Mesenchymal stem cell (in vitro differentiated cells and primary cell): ENCODE measurements around the gene EEF2.
A peak's percentile ranks its signal among the peaks of the same experiment; 100 is the strongest.
"Not testable (repeated sequence)": the region's sequence is repeated elsewhere in the genome, so short reads cannot be mapped to it uniquely, and the experiment has no call there.

Experiments
- DNase-seq: peaks from one replicate; pipeline ENCODE4 v3.0.0-alpha.2; 2013
- H2AFZ ChIP-seq: one replicate; pipeline ENCODE4 v1.6.1; 2013; ENCODE audit warnings: low read depth, mild to moderate bottlenecking, control low read depth, inconsistent platforms, low read length, moderate library complexity
- H2AK5ac ChIP-seq: 2 replicates; pipeline ENCODE4 v1.6.1; 2013; ENCODE audit warnings: low read length, moderate library complexity, mild to moderate bottlenecking, inconsistent platforms; ENCODE audit not compliant: severe bottlenecking
- H2BK120ac ChIP-seq: one replicate; pipeline ENCODE4 v1.6.1; 2013; ENCODE audit warnings: low read depth, mild to moderate bottlenecking, inconsistent platforms, low read length, moderate library complexity
- H2BK12ac ChIP-seq, 2 experiments: one replicate each; pipeline ENCODE4 v1.6.1; 2013; ENCODE audit warnings: inconsistent platforms in 2 of 2, low read length in 2 of 2, mild to moderate bottlenecking in 2 of 2, moderate library complexity in 2 of 2, control low read depth in 1 of 2
- H2BK15ac ChIP-seq: one replicate; pipeline ENCODE4 v1.6.1; 2013; ENCODE audit warnings: mild to moderate bottlenecking, low read depth, inconsistent platforms; ENCODE audit not compliant: poor library complexity, severe bottlenecking
- H2BK5ac ChIP-seq: 2 replicates; pipeline ENCODE4 v1.6.1; 2013; ENCODE audit warnings: low read depth, mild to moderate bottlenecking, low read length, control low read depth, inconsistent platforms; ENCODE audit not compliant: poor library complexity, severe bottlenecking
- H3K14ac ChIP-seq, 2 experiments: one replicate each; pipeline ENCODE4 v1.6.1; 2013; ENCODE audit warnings: inconsistent platforms in 2 of 2, low read length in 2 of 2, control low read depth in 1 of 2, mild to moderate bottlenecking in 1 of 2, moderate library complexity in 1 of 2
- H3K18ac ChIP-seq, 2 experiments: one replicate each; pipeline ENCODE4 v1.6.1; 2013; ENCODE audit warnings: inconsistent platforms in 2 of 2, low read length in 2 of 2, control low read depth in 1 of 2, low read depth in 1 of 2, mild to moderate bottlenecking in 1 of 2
- H3K23ac ChIP-seq, 2 experiments: one replicate each; pipeline ENCODE4 v1.6.1; 2013; ENCODE audit warnings: inconsistent platforms in 2 of 2, low read length in 2 of 2, mild to moderate bottlenecking in 2 of 2, moderate library complexity in 2 of 2, control low read depth in 1 of 2
- H3K27ac ChIP-seq: 2 replicates; pipeline ENCODE4 v1.5.1; 2013; ENCODE audit warnings: mild to moderate bottlenecking, moderate library complexity, low read length, control low read depth, inconsistent platforms; ENCODE audit not compliant: poor library complexity, severe bottlenecking
- H3K27me3 ChIP-seq, 2 experiments: 2 replicates each; pipeline versions ENCODE4 v1.6.1 to v1.7.0; 2013; ENCODE audit warnings: low read length in 2 of 2, mild to moderate bottlenecking in 2 of 2, moderate library complexity in 2 of 2, control low read depth in 1 of 2, inconsistent platforms in 1 of 2; ENCODE audit not compliant: control insufficient read depth in 1 of 2, insufficient read depth in 1 of 2
- H3K36me3 ChIP-seq, 2 experiments: 2 replicates each; pipeline versions ENCODE4 v1.6.1 to v1.7.0; 2013; ENCODE audit warnings: low read length in 2 of 2, control low read depth in 1 of 2, inconsistent platforms in 1 of 2, low read depth in 1 of 2, mild to moderate bottlenecking in 1 of 2; ENCODE audit not compliant: insufficient read depth in 2 of 2, control insufficient read depth in 1 of 2
- H3K4ac ChIP-seq, 2 experiments: one replicate each; pipeline ENCODE4 v1.6.1; 2013; ENCODE audit warnings: inconsistent platforms in 2 of 2, low read length in 2 of 2, mild to moderate bottlenecking in 2 of 2, moderate library complexity in 2 of 2, control low read depth in 1 of 2, low read depth in 1 of 2
- H3K4me1 ChIP-seq: 2 replicates; pipeline ENCODE4 v1.6.1; 2013; ENCODE audit warnings: low read depth, low read length, control low read depth; ENCODE audit not compliant: control insufficient read depth, insufficient read depth
- H3K4me2 ChIP-seq: 2 replicates; pipeline ENCODE4 v1.6.1; 2013; ENCODE audit warnings: low read length, mild to moderate bottlenecking, inconsistent platforms; ENCODE audit not compliant: poor library complexity, severe bottlenecking
- H3K4me3 ChIP-seq, 2 experiments: 2 replicates each; pipeline versions ENCODE4 v1.5.1 to v1.7.0; 2013; ENCODE audit warnings: low read length in 2 of 2, mild to moderate bottlenecking in 2 of 2, control low read depth in 1 of 2, low read depth in 1 of 2; ENCODE audit not compliant: insufficient read depth in 1 of 2
- H3K79me1 ChIP-seq: replicated peaks from 2 replicates; pipeline ENCODE4 v1.6.1; 2013; ENCODE audit warnings: mild to moderate bottlenecking, control low read depth, low read length, inconsistent platforms; ENCODE audit not compliant: poor library complexity, severe bottlenecking
- H3K9ac ChIP-seq: 2 replicates; pipeline ENCODE4 v1.7.0; 2013; ENCODE audit warnings: mild to moderate bottlenecking, low read length, moderate library complexity
- H3K9me3 ChIP-seq: 2 replicates; pipeline ENCODE4 v1.7.0; 2013; ENCODE audit warnings: mild to moderate bottlenecking, low read length; ENCODE audit not compliant: control insufficient read depth
- H4K8ac ChIP-seq: one replicate; pipeline ENCODE4 v1.6.1; 2013; ENCODE audit warnings: inconsistent platforms, mild to moderate bottlenecking, low read length, moderate library complexity
- H4K91ac ChIP-seq: one replicate; pipeline ENCODE4 v1.6.1; 2013; ENCODE audit warnings: mild to moderate bottlenecking, low read length, inconsistent platforms
- WGBS: methylation state at CpG from one replicate; pipeline ENCODE4 v1.1.7; 2013; ENCODE audit warnings: mixed read lengths; 5-methylcytosine and 5-hydroxymethylcytosine counted together

Gene EEF2

DNA sequence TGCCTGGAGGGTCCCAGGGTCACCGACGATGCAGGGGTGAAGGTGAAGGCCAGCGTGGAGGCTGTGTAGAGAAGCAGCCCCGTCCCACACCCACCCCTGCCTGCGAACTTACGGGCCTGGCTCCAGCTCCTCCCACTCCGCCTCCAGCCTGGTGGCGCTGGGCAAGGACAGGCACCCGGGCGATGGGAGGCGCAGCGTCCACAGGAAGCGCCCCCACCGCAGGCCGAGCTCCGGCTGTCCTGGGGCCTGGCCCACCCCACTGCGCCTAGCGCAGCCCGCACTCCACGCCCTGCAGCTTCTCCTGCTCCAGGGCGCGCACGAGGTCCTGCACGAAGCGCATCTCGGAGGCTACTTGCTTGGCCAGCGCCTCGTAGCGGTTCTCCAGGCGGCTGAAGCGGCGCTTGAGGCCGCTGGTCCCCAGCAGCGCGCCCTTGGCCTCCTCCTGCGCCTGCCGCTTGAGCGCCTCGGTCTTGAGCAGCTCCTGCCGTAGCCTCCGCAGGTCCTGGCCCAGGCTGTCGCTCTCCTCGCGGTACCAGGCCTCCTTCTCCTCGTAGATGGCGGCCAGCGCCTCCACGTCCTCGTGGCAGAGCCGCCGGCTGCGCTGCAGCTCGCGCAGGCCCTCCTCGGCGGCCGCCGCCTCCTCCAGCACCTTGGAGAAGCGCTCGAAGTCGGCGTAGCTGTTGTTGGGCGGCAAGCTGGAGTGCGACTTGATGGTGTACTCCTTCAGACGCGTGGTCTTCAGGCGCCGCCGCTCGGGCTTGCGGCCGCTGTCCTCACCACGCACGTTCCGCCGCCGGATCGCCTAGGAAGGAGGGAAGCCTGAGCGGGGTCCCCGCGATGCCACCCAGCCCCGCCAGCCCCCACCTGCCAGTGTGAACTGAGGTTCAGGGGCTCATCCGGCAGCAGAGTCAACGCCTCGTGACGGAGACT is 26.2 kb downstream of the EEF2 start:
- Histone ChIP-seq H3K27ac (no peak overlapping the region), H2AK5ac (no peak overlapping the region), H3K36me3 (peaks cover 74 to 94% of the 10 kb centered on the region in 2 experiments), H3K4ac (no peak overlapping the region), H3K4me1 (peaks cover 4% of the 10 kb centered on the region), H2BK120ac (no peak overlapping the region), H2AFZ (no peak overlapping the region), H3K4me2 (no peak overlapping the region), H4K8ac (peak overlapping the region; percentile 24), H3K9me3 (no peaks in the 10 kb centered on the region), H4K91ac (no peak overlapping the region), H3K79me1 (peaks cover 47% of the 10 kb centered on the region), H3K18ac (no peak overlapping the region), H2BK15ac (no peak overlapping the region), H3K4me3 (peak overlapping the region in 1 of 2 experiments; percentile 2), H2BK5ac (no peak overlapping the region), H3K27me3 (no peaks in the 10 kb centered on the region), H3K23ac (no peak overlapping the region), H3K14ac (no peak overlapping the region), H3K9ac (no peak overlapping the region), H2BK12ac (no peak overlapping the region)
- 98% methylated on average over 83 of the region's 86 CpGs for WGBS
- no peak for DNase-seq

GRCh38 chr19:3955688-3956087 is 29.6 kb downstream of the EEF2 start:
- no peak overlapping the region for H3K4ac ChIP-seq
- H2AFZ ChIP-seq = no peak overlapping the region
- no peak overlapping the region for H3K9ac ChIP-seq
- no peak overlapping the region for H2BK15ac ChIP-seq
- H2BK5ac ChIP-seq = no peak overlapping the region
- H3K4me1 ChIP-seq = peaks cover 11% of the 10 kb centered on the region
- no peak overlapping the region for H2AK5ac ChIP-seq
- H2BK12ac ChIP-seq = no peak overlapping the region
- no peak overlapping the region for H4K8ac ChIP-seq
- DNase-seq = no peak
- peaks cover 26% of the 10 kb centered on the region for H3K79me1 ChIP-seq
- no peak overlapping the region for H3K4me3 ChIP-seq
- 96% methylated on average over 10 of the region's 10 CpGs for WGBS
- H3K14ac ChIP-seq = no peak overlapping the region
- no peak overlapping the region for H4K91ac ChIP-seq
- H3K4me2 ChIP-seq = no peak overlapping the region
- H2BK120ac ChIP-seq = no peak overlapping the region
- H3K23ac ChIP-seq = no peak overlapping the region
- H3K9me3 ChIP-seq = no peaks in the 10 kb centered on the region
- H3K27me3 ChIP-seq = no peaks in the 10 kb centered on the region
- peaks cover 43 to 62% of the 10 kb centered on the region in 2 experiments for H3K36me3 ChIP-seq
- no peak overlapping the region for H3K27ac ChIP-seq
- no peak overlapping the region for H3K18ac ChIP-seq

GRCh38 chr19:3955276-3955675 is 30.0 kb downstream of the EEF2 start:
- not testable (repeated sequence) for H3K4me2 ChIP-seq, DNase-seq

GRCh38 chr19:3954107-3954506 is 31.2 kb downstream of the EEF2 start:
- no peak overlapping the region for H2AFZ ChIP-seq
- H3K4ac ChIP-seq = no peak overlapping the region
- H3K4me2 ChIP-seq = no peak overlapping the region
- H3K9me3 ChIP-seq = no peaks in the 10 kb centered on the region
- peak overlapping the region in 1 of 2 experiments; percentile 6 for H2BK12ac ChIP-seq
- no peak overlapping the region for H4K8ac ChIP-seq
- peaks cover 0 to 3% of the 10 kb centered on the region in 2 experiments for H3K27me3 ChIP-seq
- H2AK5ac ChIP-seq = no peak overlapping the region
- H3K23ac ChIP-seq = no peak overlapping the region
- H3K9ac ChIP-seq = no peak overlapping the region
- WGBS = 93% methylated on average over 12 of the region's 12 CpGs
- no peak overlapping the region for H2BK15ac ChIP-seq
- H2BK120ac ChIP-seq = no peak overlapping the region
- H2BK5ac ChIP-seq = no peak overlapping the region
- peaks cover 11% of the 10 kb centered on the region for H3K4me1 ChIP-seq
- H3K18ac ChIP-seq = no peak overlapping the region
- H3K27ac ChIP-seq = no peak overlapping the region
- peaks cover 29 to 46% of the 10 kb centered on the region in 2 experiments for H3K36me3 ChIP-seq
- DNase-seq = no peak
- H3K4me3 ChIP-seq = no peak overlapping the region
- H3K79me1 ChIP-seq = peaks cover 16% of the 10 kb centered on the region
- no peak overlapping the region for H4K91ac ChIP-seq
- H3K14ac ChIP-seq = no peak overlapping the region

More at GRCh38 chr19:3955276-3955675, 30.0 kb downstream of the EEF2 start:
- WGBS = 92% methylated on average over 12 of the region's 13 CpGs
- H2AFZ ChIP-seq, H3K9ac ChIP-seq, H2AK5ac ChIP-seq, H3K18ac ChIP-seq, H3K14ac ChIP-seq, H2BK15ac ChIP-seq, H2BK12ac ChIP-seq, H3K27ac ChIP-seq, H3K4ac ChIP-seq, H3K23ac ChIP-seq, H3K4me3 ChIP-seq, H3K27me3 ChIP-seq, H4K8ac ChIP-seq, H2BK5ac ChIP-seq, H3K9me3 ChIP-seq, H4K91ac ChIP-seq, H2BK120ac ChIP-seq: not testable (repeated sequence)
- H3K79me1 ChIP-seq = peaks cover 26% of the 10 kb centered on the region
- peaks cover 11% of the 10 kb centered on the region for H3K4me1 ChIP-seq
- peaks cover 41 to 58% of the 10 kb centered on the region in 2 experiments for H3K36me3 ChIP-seq
